GM23248 (cell line): ENCODE data around the gene LUC7L. TPM values are rescaled to one million over a fixed set of nuclear protein-coding genes. Genes with fewer than 3 reads are reported as not detected.
"Not testable (repeated sequence)": the region's sequence is repeated elsewhere in the genome, so short reads cannot be mapped to it uniquely, and the experiment has no call there.

Experiments used
- DNase-seq: peaks from one replicate; pipeline ENCODE4 v3.0.0-alpha.2; 2015
- H2AFZ ChIP-seq: fragments of 200-600 bp; sonication (generic); 2 replicates; pipeline ENCODE4 v1.6.1; 2016; ENCODE audit warnings: antibody characterized with exemption
- H3F3A ChIP-seq: fragments of 200-600 bp; sonication (generic); 2 replicates; pipeline ENCODE4 v1.6.1; 2016; ENCODE audit warnings: mild to moderate bottlenecking, antibody characterized with exemption, mixed run types; ENCODE audit not compliant: insufficient read depth
- H3K27ac ChIP-seq: fragments of 200-600 bp; sonication (generic); 2 replicates; pipeline ENCODE4 v1.5.1; 2016; ENCODE audit warnings: mild to moderate bottlenecking
- H3K27me3 ChIP-seq: fragments of 200-600 bp; sonication (generic); replicated peaks from 2 replicates; pipeline ENCODE4 v1.6.1; 2016; ENCODE audit warnings: mild to moderate bottlenecking; ENCODE audit not compliant: insufficient read depth
- H3K36me3 ChIP-seq: fragments of 200-600 bp; sonication (generic); 2 replicates; pipeline ENCODE4 v1.6.1; 2016; ENCODE audit warnings: low read depth, mild to moderate bottlenecking
- H3K4me1 ChIP-seq: fragments of 200-600 bp; sonication (generic); 2 replicates; pipeline ENCODE4 v1.6.1; 2016; ENCODE audit warnings: mild to moderate bottlenecking; ENCODE audit not compliant: insufficient read depth
- H3K4me2 ChIP-seq: fragments of 200-600 bp; sonication (generic); one replicate; pipeline ENCODE4 v1.6.1; 2016; ENCODE audit warnings: mild to moderate bottlenecking; ENCODE audit not compliant: unreplicated experiment
- H3K4me3 ChIP-seq: fragments of 200-600 bp; sonication (generic); 2 replicates; pipeline ENCODE4 v1.5.1; 2016; ENCODE audit warnings: mild to moderate bottlenecking
- H3K79me2 ChIP-seq: fragments of 200-600 bp; sonication (generic); 2 replicates; pipeline ENCODE4 v1.6.1; 2016; ENCODE audit warnings: mild to moderate bottlenecking; ENCODE audit not compliant: insufficient read depth
- H3K9ac ChIP-seq: fragments of 200-600 bp; sonication (generic); 2 replicates; pipeline ENCODE4 v1.6.1; 2016; ENCODE audit warnings: mild to moderate bottlenecking
- H3K9me2 ChIP-seq: fragments of 200-600 bp; sonication (generic); 2 replicates; pipeline ENCODE4 v1.6.1; 2016; ENCODE audit warnings: mixed run types, mild to moderate bottlenecking, moderate library complexity; ENCODE audit not compliant: insufficient read depth
- H3K9me3 ChIP-seq: fragments of 200-600 bp; sonication (generic); one replicate; pipeline ENCODE4 v1.6.1; 2017; ENCODE audit warnings: low read depth
- H4K20me1 ChIP-seq: fragments of 200-600 bp; sonication (generic); 2 replicates; pipeline ENCODE4 v1.6.0; 2016; ENCODE audit not compliant: insufficient read depth
- EZH2 ChIP-seq: fragments of 200-600 bp; sonication (generic); IDR thresholded peaks from 2 replicates; pipeline ENCODE4 v1.6.1; 2018; ENCODE audit warnings: antibody characterized with exemption, mild to moderate bottlenecking; ENCODE audit not compliant: insufficient read depth, poor library complexity, severe bottlenecking
- EZH2phosphoT487 ChIP-seq: fragments of 200-600 bp; sonication (generic); IDR thresholded peaks from 2 replicates; pipeline ENCODE4 v1.6.1; 2018; ENCODE audit warnings: antibody characterized with exemption, moderate library complexity, mild to moderate bottlenecking, low read depth; ENCODE audit not compliant: insufficient read depth
- WGBS, 2 experiments: methylation state at CpG; one replicate each; pipeline ENCODE4 v1.1.6; 2015 to 2017; ENCODE audit warnings: low lambda C conversion rate in 2 of 2, low coverage in 1 of 2; ENCODE audit errors: missing lambda C conversion rate in 2 of 2; 5-methylcytosine and 5-hydroxymethylcytosine counted together
- in situ Hi-C: fragments of 300-500 bp; cut with MboI; formaldehyde crosslinking; loops from 2 replicates; pipeline ENCODE4 v1.15.0; 2020
- polyA plus RNA-seq: library from polyadenylated mRNA; unstranded; fragments of >200 nt; fragmentation: Nextera tagmentation; extraction: Ambion mirVana; gene quantifications from 2 replicates; pipeline ENCODE4 v1.2.1, GENCODE V29; 2016
- total RNA-seq: library from RNA; depleted of rRNA; stranded (reverse); fragments of >200 nt; shearing (Covaris generic); gene quantifications from 2 replicates; pipeline ENCODE4 v1.2.3, GENCODE V29; 2014

Gene LUC7L
- total and polyA plus RNA-seq, 2 experiments from 2014 or later, result 37.3 to 49.6 TPM

DNA sequence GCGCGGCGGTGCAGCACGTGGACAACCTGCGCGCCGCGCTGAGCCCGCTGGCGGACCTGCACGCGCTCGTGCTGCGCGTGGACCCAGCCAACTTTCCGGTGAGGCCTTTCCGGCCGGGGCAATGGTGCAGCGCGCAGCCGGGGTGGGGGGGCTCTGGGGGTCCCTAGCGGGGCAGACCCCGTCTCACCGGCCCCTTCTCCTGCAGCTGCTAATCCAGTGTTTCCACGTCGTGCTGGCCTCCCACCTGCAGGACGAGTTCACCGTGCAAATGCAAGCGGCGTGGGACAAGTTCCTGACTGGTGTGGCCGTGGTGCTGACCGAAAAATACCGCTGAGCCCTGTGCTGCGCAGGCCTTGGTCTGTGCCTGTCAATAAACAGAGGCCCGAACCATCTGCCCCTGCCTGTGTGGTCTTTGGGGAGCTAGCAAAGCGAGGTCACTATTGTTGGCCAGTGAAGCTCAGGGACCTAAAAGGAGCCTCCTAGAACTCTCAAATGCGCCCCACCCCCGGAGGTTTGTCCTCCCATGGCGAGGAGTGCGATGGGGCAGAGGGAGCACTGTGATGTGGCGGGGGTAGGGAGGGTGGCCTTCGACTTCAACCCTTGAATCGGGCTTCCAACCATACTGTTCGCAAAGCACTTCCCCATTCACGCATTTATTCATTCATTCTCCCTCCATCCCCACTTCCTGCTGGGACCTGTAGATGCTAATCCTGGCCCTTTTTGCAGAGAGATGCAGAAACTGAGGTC is 62.7 kb downstream of the LUC7L start:
- in situ Hi-C loops, result no loop called here
- no peak overlapping the region for H3K9ac ChIP-seq

DNA sequence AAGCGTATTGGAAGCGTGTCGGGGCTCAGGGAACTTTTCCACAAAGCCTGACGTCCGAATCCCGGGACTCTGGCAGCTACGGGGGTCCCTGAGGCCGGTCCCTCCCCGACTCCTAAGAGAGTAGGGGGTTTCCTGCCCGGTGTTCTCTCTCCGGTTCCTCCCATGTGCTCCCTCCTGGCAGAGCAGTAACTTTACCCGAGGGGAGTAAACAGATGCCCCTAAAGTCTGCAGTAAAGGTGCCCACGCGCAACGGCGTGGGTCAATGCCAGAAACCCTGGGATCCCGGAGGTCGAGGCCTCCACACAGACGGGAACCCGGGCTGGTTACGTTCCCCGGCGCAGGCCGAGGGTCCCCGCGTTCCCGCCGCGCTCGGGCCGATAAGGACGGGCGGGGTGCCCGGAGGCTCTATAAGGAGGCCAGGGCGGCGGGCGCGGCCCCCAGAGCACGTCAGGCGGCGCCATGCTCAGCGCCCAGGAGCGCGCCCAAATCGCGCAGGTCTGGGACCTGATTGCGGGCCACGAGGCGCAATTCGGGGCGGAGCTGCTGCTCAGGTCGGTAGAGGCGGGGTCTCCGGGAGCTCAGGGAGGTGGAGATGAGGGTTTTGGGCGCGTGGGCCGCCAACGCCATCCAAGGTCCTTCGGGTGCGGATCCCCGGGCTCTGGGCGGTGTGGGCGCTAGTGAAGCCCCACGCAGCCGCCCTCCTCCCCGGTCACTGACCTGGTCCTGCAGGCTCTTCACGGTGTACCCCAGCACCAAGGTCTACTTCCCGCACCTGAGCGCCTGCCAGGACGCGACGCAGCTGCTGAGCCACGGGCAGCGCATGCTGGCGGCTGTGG is 63.5 kb downstream of the LUC7L start, which contains the start of gene HBM:
Gene HBM, plus strand, starts transcription at position 440 of the 836 bp plus-strand sequence. Its CDS starts 20 bp downstream, at position 460.
- H4K20me1 ChIP-seq, result no peaks in the 10 kb centered on the region
- in situ Hi-C loops, result no loop called here
- no peaks in the 10 kb centered on the region for H3K79me2 ChIP-seq
- TF ChIP-seq EZH2phosphoT487, result 0 out of 2 replicates have a peak, but pooled peaks have one; percentile 55
- peak; percentile 88 for TF ChIP-seq EZH2
- H3K9me3 ChIP-seq, result no peaks in the 10 kb centered on the region
- no peak within 1 kb of the TSS for H3K27ac ChIP-seq
- no peaks in the 10 kb centered on the region for H3F3A ChIP-seq
- 3 to 5% methylated on average over 38 to 69 of the region's 75 CpGs for WGBS, 2 experiments
- no peaks in the 10 kb centered on the region for H3K36me3 ChIP-seq
- no peak within 1 kb of the TSS for H3K9ac ChIP-seq
- no peaks in the 10 kb centered on the region for H3K9me2 ChIP-seq
- no peak for DNase-seq
- H3K4me1 ChIP-seq, result no peaks in the 10 kb centered on the region
- no peak within 1 kb of the TSS for H2AFZ ChIP-seq
- no peak within 1 kb of the TSS for H3K4me2 ChIP-seq
- H3K27me3 ChIP-seq, result peaks cover 37% of the 10 kb centered on the region
- no peak within 1 kb of the TSS for H3K4me3 ChIP-seq

More for the DNA sequence above, 62.7 kb downstream of the LUC7L start:
- no peaks in the 10 kb centered on the region for H3K79me2 ChIP-seq
- no peak for DNase-seq
- H3K4me3 ChIP-seq, result no peak overlapping the region
- no peaks in the 10 kb centered on the region for H3K36me3 ChIP-seq
- H2AFZ ChIP-seq, result no peak overlapping the region
- H4K20me1 ChIP-seq, result no peaks in the 10 kb centered on the region
- H3K9me2 ChIP-seq, result no peaks in the 10 kb centered on the region
- H3F3A ChIP-seq, result no peaks in the 10 kb centered on the region
- peak; percentile 59 for TF ChIP-seq EZH2
- no peak for TF ChIP-seq EZH2phosphoT487
- no peaks in the 10 kb centered on the region for H3K4me1 ChIP-seq
- H3K27ac ChIP-seq, result no peak overlapping the region
- peaks cover 40% of the 10 kb centered on the region for H3K27me3 ChIP-seq
- 4% methylated on average over 39 to 45 of the region's 45 CpGs for WGBS, 2 experiments
- no peaks in the 10 kb centered on the region for H3K9me3 ChIP-seq
- no peak overlapping the region for H3K4me2 ChIP-seq

DNA sequence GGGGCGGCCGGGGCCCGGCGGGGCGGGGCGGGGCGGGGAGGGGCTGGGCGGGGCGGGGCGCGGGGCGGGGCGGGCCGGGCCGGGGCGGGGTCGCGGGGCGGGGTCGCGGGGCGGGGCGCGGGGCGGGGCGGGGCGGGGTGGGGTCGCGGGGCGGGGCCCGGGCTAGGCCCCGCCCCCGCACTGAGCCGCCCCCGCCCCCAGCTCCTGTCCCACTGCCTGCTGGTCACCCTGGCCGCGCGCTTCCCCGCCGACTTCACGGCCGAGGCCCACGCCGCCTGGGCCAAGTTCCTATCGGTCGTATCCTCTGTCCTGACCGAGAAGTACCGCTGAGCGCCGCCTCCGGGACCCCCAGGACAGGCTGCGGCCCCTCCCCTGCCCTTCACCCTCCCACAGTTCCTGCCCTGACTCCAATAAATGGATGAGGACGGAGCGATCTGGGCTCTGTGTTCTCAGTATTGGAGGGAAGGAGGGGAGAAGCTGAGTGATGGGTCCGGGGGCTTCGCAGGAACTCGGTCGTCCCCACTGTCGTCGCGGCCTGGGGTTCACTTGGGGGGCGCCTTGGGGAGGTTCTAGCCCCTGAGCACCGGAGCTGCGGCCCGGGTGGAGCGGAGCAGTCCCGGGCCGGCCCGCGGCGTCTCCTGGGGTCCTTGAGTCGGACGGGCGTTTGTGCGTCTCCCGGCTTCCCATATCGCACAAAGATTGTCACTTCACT is 64.3 kb downstream of the LUC7L start:
- no peaks in the 10 kb centered on the region for H3K36me3 ChIP-seq
- H4K20me1 ChIP-seq, result no peaks in the 10 kb centered on the region
- no peak for DNase-seq
- in situ Hi-C loops, result no loop called here
- TF ChIP-seq EZH2, result no peak
- no peak for TF ChIP-seq EZH2phosphoT487
- H3K4me2 ChIP-seq, result no peak overlapping the region
- no peak overlapping the region for H3K9ac ChIP-seq
- no peaks in the 10 kb centered on the region for H3F3A ChIP-seq
- no peak overlapping the region for H3K4me3 ChIP-seq
- 6 to 8% methylated on average over 30 to 31 of the region's 77 CpGs for WGBS, 2 experiments
- H3K9me2 ChIP-seq, result no peaks in the 10 kb centered on the region
- no peak overlapping the region for H2AFZ ChIP-seq
- no peak overlapping the region for H3K27ac ChIP-seq
- H3K9me3 ChIP-seq, result no peaks in the 10 kb centered on the region
- peaks cover 37% of the 10 kb centered on the region for H3K27me3 ChIP-seq
- H3K4me1 ChIP-seq, result no peaks in the 10 kb centered on the region
- H3K79me2 ChIP-seq, result no peaks in the 10 kb centered on the region

- DNase-seq, H3K4me3 ChIP-seq, H3K9ac ChIP-seq, H3K27ac ChIP-seq, H3F3A ChIP-seq, in situ Hi-C loops, H3K4me2 ChIP-seq, H3K9me2 ChIP-seq, H3K36me3 ChIP-seq, H4K20me1 ChIP-seq, H3K79me2 ChIP-seq, H3K9me3 ChIP-seq, H2AFZ ChIP-seq, H3K4me1 ChIP-seq: not testable (repeated sequence)
- H3K27me3 ChIP-seq, result peaks cover 37% of the 10 kb centered on the region
- WGBS, 2 experiments, result no CpG with 5 or more reads among the region's 80 CpGs
Measured at GRCh38 chr16:164134-164823, 65.0 kb downstream of the LUC7L start.

- peaks cover 36% of the 10 kb centered on the region for H3K27me3 ChIP-seq
- H3K9me2 ChIP-seq, in situ Hi-C loops, H3K4me1 ChIP-seq, H2AFZ ChIP-seq, H3K4me3 ChIP-seq, H3K4me2 ChIP-seq, DNase-seq, H3K9me3 ChIP-seq, H3K27ac ChIP-seq, H3K79me2 ChIP-seq, H3K36me3 ChIP-seq, H4K20me1 ChIP-seq, H3F3A ChIP-seq, H3K9ac ChIP-seq: not testable (repeated sequence)
- 6% methylated on average over 2 of the region's 3 CpGs; no CpG with 5 or more reads in 1 of the 2 experiments for WGBS, 2 experiments
Measured at GRCh38 chr16:163696-164095, 65.6 kb downstream of the LUC7L start.

- H3K36me3 ChIP-seq, H3K9me3 ChIP-seq, H2AFZ ChIP-seq, H3K9me2 ChIP-seq, H3K79me2 ChIP-seq, DNase-seq, H3F3A ChIP-seq, in situ Hi-C loops, H3K4me3 ChIP-seq, H3K4me1 ChIP-seq, H4K20me1 ChIP-seq, H3K9ac ChIP-seq, H3K4me2 ChIP-seq, H3K27ac ChIP-seq: not testable (repeated sequence)
- peaks cover 31% of the 10 kb centered on the region for H3K27me3 ChIP-seq
- WGBS, 2 experiments, result 88 to 94% methylated on average over 3 to 10 of the region's 10 CpGs
Measured at GRCh38 chr16:163139-163538, 66.1 kb downstream of the LUC7L start.
